ENCODE measurements around the gene RASA3.

Gene RASA3

DNA sequence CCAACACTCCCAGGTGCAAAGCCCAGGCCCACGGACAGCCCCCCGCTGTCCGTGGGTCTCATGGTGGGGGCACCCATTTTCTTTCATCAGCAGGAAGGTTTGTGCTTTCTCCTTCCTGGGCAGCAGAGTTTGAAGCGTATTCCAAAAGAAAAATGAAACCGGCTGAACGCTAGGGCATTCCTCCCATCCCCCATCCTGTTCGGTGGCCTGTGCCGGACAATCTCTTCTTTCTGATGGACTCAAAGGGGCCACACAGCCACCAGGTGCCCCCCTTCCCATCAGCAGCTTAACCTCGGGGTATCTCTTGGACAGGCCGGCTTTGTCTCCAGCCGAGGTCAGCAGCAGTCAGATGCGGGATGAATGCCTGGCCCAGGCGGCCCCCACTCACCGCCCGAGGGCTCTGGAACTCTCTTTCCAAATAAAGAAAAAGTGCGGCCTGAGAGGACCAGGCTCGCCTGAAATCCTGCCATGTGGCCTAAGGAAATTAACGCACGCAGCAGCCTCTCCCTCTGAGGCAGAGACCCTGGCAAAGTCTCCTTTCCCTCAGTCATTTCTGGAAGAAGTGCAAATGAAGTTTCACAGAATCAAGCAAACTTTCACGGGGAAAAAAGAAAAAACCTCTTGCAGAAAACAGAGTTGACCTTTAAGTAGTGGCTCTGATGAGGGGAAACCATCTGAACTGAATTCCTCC lies 67.8 kb downstream of the RASA3 start:
- DNase-seq: no peak

DNA sequence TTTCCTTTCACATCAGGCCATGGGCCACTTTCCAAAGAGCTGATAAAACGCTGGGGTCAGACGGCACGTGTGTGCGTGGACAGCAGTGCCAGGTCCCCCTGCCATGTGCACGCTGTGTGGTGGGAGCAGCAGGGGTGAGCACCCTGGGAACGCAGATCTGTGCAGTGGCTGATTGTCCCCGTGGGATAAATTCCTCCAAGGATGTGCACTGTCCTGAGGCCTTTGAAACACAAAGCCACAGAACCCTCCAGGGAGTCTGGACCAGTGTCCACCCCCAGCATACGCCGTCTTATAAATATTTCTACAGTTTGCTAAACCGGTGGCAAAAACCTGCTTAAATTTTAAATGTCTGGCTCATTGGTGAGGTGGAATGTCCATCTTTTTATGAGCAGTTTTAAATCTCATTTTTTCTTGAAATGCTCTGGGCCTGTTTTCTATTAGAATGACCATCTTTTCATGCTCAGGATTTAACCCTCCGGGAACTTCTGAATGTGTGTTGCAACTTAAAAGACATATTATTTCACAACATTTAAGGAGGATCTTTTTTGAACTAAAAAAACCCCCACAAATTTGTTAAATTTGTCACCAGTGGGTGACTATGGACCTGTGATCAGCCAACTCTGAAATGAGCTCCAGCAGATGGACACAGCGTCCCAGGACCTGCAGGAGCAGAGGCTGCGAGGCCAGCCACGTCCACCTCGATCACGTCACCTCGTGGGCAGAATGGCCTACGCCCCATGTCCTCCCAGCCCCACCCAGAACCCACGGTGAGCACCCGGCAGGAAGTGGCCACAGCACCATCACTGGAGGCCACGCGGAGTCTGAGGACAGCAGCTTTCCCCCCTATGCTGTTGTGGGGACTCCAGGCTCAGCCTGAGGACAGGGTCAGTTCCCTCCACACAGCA lies 68.6 kb downstream of the RASA3 start:
- no peak for DNase-seq

DNA sequence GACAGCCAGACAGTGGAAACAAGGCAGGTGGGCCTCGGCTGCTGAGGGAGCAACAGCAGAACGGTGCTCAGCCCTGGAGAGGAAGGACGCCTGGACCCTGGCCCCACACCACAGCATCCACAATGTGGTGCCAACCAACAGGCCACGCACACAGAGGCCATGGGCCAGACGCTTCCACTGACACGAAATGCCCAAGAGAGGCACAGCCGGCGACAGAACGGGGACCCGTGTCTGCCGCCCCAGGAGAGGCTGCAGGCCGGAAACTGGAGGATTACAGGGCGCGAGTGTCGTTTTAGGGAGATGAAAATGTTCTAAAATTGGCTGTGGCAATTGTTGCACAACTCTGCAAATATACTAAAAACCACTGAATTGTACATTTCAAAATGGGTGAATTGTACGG lies 69.7 kb downstream of the RASA3 start:
- no peak for DNase-seq

GRCh38 chr13:114062341-114062740 lies 70.1 kb downstream of the RASA3 start:
- DNase-seq: no peak

GRCh38 chr13:114061744-114062143 lies 70.7 kb downstream of the RASA3 start:
- DNase-seq: no peak

- no peak for DNase-seq
Observed at GRCh38 chr13:114061047-114061446, 71.4 kb downstream of the RASA3 start.

DNA sequence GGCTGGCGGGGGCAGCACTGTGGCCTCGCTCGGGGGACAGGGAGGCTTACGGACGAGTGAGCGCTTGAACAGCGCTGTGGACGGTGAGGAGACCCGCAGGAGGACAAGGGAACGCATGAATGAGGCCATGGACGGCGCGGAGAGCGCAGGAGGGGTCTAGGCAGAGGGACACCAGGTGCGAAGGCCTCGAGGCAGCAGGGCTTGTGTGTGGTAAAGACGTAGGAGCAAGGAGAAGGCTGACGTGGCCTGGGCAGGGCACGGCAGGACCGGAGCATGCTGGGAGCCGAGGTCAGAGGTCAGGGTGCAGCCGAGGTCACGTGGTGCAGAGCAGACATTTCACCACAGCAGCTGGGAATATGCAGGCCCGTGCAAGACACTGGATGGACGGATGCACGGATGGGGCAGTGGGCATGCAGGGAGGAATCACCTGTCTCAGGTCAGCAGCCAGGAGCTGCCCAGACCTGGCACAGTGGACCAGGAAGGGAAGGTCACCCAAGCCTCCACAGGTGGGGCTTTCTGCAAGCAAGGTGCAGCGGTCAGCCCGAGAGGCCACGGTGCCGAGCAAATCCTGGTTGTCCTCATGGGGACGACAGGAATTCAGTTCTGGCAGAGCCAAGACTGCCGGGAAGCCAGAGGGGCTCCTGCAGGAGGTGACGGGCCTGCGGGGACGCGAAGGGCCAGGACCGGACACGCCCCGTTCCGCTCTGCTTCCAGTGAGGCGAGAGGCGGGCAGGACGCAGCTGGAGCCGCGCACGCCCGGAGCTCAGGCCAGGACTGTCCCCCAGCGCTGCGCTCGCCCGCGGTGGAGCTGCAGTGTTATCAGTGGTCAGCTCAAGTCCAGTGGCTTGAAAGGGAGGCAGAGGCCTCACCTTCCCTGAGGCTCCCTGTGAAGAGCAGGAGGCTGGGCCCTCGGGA lies 72.2 kb downstream of the RASA3 start:
- DNase-seq: no peak

DNA sequence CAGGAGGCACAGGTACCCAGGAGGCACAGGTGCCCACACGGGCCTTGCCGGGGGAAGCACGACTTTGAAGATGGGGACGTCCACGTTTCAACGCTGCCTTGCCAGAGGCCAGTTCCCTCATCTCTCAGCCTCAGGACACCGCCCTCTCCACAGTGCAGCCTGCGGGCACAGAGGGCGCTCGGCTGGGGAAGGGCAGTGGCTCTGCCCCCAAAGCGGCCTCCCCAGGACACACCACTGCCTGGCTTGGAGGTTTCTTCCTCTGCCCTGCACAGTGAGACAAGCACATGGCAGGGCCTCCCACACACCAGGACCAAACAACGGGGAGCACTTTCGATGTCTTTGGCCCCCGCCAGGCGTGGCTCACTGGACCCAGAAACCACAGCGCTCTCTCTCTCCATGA lies 73.0 kb downstream of the RASA3 start:
- DNase-seq: no peak

DNA sequence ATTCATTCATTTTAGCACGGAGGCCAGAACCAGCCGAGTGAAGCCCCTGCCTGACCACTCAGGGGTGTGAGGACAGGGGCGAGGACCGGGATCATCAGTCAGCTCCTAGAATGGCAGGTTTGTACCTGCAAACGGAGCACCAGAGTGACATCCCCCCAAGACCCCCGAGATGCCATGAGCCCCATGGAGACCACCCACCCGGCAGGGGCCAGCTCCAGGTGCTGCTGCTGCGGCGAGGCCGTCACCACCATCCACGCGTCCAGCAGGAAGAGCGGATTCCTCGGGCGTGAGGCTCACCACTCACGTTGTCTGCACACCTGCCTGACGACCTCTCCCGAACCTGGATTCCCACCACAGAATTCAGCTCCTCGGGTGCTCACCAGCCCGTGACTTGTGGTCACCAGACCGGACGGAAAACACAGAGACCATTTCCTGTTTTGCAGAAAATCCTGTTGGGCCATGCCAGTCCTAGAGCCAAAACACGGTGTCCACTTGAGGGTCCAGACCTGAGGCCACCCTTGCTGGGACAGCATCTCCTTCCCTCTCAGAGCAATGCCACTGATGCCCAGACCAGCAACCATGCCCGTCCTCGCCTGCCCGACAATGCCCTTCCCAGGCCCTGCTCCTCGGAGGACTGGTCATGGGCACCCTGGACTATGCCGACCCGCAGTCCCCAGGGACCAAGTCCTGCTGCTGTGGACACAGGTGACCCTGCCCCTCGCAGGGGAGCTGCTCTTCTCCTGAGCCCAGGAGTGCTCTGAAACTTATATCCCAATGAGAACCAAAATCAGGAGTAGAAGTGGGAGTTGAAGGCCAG lies 74.2 kb downstream of the RASA3 start:
- DNase-seq: no peak

DNA sequence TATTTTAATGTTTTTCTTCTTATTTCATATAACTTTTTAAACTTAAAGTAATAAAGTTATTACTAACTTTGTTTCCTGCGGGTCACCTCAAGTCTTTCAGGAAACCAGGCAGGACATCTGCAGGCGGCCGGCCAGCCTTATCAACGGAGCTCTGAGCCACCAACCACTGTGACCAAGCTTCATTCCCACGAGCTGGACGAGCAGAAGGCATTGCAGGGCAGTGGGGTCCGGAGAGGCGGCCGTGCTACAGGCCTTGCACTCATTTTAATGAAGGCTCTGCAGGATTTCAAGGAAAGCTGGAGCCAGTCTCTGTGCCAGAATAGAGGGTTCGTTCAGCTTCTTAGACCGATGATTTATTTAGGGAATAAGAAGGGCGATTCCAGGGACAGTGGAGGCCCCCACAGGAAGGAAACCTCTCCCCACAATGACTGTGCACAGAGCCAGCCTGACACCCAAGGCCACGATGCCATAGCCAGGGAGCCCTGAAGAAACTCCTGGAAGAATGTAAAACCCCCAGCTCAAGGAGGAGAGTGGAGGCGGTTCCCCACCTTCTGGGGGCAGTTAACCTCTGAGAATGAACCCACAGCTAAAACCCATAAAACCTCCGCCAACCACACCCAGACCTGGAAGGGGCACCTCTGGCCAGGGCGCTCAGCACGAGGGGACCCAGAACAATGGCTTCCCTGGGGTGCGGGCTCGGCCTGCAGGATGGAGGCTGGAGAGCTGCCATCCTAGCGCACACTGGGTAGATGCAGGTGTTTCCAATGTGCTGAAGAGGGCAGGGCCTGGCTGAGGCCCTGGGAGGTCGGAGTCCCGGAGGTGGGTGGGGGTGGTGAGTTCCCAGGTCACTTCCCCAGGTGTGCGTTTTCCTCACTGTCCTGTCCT lies 75.0 kb downstream of the RASA3 start:
- DNase-seq: no peak

GRCh38 chr13:114056205-114057013 lies 76.0 kb downstream of the RASA3 start:
- no peak for DNase-seq

GRCh38 chr13:114055766-114056165 lies 76.7 kb downstream of the RASA3 start:
- no peak for DNase-seq

GRCh38 chr13:114054830-114055439 lies 77.5 kb downstream of the RASA3 start:
- no peak for DNase-seq

GRCh38 chr13:114054264-114054663 lies 78.2 kb downstream of the RASA3 start:
- no peak for DNase-seq

DNA sequence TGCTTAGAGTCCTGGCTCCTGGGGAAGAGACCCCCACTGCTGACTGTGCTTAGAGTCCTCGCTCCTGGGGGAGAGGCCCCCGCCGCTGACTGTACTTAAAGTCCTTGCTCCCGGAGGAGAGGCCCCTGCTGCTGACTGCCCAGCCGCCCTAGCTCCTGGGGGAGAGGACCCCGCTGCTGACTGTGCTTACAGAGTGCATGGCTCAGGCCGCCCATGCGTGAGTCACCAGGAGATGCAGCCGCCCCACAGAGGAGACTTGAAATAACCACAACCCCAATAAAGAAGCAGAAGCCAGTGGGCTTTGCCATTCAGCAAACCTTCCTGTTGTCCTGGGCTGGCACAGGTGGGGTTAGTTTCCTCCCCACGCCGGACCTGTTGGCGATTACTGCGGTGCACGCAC lies 79.4 kb downstream of the RASA3 start:
- no peak for DNase-seq

DNA sequence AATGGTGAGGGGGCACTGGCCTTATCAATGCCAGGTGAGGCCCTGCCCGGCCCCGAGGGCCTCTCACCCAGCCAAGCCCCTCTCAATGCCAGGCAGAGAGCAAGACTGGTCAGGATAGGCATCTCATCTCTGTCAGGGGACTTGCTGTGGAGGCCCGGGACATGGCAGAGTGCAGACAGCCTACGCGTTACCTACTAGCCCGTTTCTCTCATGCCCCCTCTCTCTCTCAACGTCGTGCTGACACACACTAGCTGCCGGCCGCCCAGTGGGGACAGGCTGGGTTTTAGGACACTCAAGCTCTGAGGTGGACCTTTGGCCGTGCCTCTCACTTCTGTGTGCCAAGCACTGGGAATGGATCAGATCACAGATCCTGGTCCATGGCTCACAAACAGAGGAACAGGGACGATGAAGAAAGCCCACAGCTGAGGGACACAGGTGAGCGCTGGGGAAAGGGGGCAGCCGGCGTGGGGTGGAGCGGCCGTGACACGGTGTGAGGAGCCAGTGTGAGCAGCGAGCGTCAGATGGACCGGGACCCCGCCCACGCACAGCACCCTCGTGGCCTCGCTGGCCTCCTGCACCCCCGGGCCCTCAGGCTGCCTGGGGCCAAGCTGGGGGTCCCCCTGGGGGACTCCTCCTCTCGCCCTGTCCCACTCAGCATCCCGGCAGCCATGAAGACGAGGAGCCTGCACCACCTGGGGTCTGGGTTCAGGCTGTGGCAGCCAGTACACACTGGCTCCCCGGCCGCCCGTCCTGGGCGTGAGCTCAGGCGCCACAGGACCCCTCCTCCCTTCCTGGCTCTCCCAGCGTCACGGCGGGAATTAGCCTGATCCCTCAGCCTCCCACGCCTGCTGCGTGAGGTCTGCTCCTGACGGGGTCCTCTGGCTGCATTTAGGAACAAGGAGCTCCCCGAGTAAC lies 81.6 kb downstream of the RASA3 start:
- no peak for DNase-seq

DNA sequence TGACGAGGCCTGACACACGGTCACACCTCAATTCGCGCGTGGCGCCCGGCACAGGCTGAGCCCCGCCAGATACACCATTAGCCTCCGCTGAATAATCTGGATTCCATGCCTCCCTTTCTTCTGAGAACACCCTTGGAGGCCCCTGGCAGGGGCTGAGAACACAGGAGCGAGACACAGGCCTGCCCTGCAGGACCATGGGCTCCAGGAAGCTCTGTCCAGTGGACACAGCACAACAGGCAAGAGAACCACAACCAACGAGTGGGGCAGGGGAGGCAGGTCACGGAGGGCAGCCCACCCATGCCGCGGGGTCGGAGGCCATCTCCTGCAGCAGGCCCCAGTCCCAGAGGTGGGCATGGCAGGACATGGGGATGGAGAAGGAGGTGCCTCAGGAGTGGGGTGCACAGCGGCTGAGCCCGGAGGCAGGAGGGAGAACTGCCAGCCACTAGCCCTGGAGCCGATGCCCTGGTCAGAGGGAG lies 82.8 kb downstream of the RASA3 start:
- no peak for DNase-seq

DNA sequence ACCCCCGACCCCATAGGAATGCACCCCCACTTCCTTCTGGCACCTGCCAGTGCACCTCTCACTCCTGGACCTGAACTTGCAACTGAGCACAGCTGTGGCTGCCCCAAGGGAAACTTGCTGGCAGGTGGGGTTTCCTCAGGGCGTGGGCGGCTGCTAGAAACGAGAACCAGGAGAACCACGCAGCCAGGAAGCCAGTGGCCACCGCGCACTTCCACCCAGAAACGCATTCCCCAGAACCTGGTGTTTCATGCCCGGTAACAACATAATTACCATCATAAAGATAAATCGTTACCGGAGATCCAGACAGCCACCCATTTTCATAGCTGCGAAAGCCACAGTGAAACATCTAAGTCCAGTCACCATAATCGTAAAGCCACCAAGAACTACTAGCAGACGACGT lies 83.4 kb downstream of the RASA3 start:
- no peak for DNase-seq

GRCh38 chr13:114048443-114048842 lies 84.0 kb downstream of the RASA3 start:
- DNase-seq: no peak
